GM19193 (cell line): Measurements from ENCODE around the gene KLHL13.

Experiments
- POLR2A ChIP-seq: IDR thresholded peaks from 4 replicates; pipeline ENCODE4 v1.6.1; 2011; ENCODE audit not compliant: insufficient read depth, insufficient read length; ENCODE audit errors: extremely low read depth

The KLHL13 gene

DNA sequence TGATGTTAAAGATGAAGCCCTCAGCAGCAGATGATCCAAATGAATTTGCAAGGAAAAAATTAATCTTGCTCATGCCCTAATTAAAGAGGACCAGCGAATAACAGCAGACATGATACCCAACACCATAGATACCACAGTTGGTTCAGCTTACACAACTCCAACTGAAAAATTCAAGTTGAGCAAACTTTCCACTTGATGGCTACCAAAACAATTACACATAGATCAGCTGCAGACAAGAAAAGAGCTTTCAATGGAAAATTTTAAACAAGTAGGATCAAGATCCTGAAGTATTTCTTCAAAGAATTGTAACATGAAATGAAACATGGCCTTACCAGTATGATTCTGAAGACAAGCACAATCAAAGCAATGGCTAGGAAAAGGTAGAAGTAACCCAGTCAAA lies 90.0 kb downstream of the KLHL13 start:
- TF ChIP-seq POLR2A: no peak

DNA sequence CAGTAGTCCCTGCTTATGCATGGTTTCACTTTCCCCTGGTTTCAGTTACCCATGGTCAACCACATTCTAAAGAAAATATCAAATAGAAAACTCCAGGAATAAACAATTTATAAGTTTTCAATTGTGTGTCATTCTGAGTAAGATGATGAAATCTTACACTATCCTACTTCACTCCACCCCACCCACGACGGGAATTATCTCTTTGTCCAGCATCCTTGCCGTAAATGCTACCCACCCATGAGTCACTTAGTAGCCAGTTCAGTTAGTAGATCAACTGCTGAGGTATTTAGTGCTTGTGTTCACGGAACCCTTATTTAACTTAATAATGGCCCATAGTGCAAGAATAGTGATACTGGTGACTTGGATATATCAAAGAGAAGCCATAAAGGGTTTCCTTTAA lies 91.4 kb downstream of the KLHL13 start:
- no peak for TF ChIP-seq POLR2A

DNA sequence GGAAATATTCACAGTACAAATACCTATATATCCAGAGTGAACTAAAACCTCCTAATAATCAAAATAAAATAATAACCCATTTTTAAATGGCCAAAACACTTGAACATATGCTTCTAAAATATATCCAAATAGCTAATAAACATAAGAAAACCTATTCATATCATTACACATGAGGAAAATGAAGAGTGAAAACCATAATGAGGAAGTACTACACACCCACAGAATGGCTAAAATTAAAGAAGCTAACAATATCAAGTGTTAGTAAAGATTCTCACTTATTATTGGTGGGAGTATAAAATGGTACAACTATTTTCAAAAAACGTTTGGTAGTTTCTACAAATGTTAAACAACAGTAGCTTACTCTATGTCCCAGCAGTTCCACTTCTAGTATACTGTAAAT lies 92.1 kb downstream of the KLHL13 start:
- TF ChIP-seq POLR2A: no peak

DNA sequence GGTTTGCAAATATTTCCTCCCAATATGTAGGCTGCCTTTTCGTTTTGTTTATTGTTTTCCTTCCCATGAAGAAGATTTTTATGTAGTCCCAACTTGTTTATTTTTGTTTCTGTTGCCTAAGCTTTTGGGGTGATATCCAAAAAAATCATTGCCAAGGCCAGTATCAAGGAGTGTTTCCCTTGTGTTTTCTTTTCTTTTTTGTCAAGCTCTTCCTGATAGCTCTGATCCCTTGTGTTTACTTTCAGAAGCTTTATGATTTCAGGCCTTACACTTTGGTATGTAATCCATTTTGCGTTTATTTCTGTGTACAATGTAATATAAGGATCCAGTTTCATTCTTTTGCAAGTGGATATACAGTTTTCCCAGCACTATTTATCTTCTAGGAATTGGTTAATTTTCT lies 93.9 kb downstream of the KLHL13 start:
- no peak for TF ChIP-seq POLR2A

DNA sequence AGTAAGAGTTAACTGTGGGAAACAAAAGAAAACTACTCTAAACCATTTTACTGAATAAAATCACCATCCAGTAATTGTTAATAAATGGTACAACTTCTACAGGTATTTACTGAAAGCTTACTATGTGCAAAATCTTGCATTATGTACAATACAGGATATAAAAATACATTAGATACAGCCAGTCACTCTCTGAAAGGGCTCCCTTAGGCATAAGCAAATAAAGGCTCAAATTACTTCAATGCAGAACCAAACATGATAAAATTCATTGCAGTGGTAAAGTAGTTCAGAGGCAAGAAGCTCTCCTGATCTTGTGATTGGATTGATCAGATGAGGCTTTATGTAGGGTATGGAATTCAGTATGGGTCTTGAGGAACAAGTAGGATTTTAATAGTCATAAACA lies 100.2 kb downstream of the KLHL13 start:
- no peak for TF ChIP-seq POLR2A

DNA sequence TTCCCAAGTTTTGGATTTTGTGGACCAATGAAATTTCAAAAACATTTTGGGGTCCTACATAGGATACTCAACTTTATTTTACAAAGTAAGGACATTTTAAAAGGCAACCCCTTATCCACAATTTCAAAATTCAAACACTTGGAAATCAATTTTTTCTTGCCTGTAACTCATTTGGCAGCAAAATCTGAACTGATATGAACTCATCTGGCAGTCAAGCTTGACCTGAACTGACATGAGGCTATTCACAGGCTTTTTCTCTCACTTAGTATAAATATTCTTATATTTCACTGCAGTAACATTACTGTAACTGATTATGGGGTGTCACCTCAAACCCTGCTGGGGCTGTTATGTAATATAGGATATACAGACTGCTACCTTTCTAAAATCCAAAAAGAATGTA lies 116.1 kb downstream of the KLHL13 start:
- TF ChIP-seq POLR2A: no peak

DNA sequence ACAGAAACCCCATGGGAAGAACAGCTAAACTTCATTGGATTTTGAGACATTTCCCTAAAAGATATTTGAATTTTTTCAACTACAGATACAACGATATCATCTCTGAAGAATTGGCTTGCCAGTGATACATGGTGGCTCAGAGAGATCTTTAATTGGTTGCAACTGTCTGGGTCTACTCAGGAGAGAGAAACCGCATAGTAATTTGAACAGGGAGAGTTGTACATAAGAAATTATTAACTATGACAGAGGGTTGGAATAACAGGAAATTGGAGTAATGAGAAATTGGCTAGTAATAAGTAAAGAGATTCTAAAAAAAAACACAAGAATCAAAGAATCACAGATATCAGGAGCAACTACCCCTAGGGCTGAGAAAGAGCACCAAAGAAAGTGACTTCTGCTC lies 118.4 kb downstream of the KLHL13 start:
- no peak for TF ChIP-seq POLR2A

DNA sequence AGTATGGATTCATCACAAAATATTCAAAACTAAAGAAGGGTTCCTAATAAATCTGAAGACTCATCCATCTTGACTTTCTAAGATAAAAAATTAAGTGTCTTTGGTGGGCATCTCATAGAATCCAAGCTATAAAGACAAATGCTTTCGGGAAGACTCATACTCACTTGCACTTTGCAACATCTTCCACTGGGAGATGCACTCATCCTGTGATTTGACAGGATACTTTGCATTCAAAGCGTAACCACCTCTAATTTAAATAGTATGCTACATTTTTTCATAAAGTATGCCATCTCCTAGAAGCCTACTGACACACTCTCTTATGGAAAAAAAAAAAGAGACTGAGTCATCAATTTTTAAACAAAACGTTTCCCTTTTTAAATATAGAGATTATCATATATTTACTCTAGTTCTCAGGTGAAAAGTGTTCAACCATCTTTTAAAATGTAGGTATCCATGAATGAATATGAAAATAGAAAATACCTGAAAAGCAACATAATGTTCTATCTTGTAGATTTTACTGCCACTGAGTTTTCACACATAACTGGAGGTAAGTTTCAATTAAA lies 119.6 kb downstream of the KLHL13 start:
- TF ChIP-seq POLR2A: no peak

DNA sequence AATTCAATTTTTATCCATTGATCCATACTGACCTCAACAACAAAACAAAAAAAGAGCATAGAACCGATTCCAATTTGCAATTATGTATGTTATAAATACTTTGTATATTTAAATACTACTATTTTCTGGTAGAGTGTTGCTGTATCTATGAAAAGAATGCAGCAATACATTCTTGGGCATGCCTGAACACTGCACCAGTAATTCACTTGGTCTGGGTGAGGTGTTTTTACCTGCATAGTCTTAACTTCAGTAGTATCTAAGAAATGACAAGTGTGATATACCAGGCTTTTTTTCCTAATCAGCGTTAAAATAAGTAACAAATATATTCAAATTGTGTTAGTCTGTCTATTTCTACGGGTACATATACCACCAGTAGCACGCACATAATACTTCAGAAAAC lies 120.2 kb downstream of the KLHL13 start:
- no peak for TF ChIP-seq POLR2A

DNA sequence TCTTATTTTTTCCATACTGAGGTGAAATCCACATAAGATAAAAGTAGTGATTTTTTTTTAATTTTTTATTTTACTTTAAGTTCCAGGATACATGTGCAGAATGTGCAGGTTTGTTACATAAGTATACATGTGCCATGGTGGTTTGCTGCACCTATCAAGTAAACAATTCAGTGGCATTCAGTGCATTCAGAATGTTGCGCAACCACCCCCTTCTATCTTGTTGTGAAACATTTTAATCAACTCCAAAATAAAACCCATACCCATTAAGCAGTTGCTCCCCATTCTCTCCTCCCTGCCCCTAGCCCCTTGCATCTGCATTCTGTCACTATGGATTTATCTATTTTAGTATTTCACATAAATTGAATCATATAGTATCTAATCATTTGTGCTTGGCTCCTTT lies 121.2 kb downstream of the KLHL13 start:
- no peak for TF ChIP-seq POLR2A

DNA sequence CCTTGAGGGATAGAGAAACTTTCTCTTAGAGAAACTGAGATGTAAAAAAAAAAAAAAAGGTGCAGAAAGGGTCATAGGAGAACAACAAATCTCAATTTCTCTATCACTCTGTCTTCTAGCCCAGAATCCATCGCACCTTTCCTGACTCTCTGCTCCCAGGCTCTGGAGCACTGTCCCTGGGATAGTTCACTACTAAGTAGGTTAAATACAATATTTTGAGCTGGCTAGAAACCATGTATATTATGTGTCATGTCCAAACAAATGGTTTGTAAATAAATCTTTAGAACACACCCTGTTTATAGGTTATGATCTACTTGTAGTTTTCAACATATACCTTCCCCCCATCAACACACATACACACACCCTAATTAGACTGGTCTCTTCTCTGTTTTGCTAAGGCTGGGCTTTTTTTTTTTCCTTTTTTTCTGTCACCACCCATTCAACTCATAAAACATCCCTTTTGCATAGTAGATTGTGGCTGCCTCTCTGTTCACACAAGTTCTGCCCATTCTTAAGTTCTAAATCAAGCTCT lies 124.4 kb downstream of the KLHL13 start:
- TF ChIP-seq POLR2A: no peak

DNA sequence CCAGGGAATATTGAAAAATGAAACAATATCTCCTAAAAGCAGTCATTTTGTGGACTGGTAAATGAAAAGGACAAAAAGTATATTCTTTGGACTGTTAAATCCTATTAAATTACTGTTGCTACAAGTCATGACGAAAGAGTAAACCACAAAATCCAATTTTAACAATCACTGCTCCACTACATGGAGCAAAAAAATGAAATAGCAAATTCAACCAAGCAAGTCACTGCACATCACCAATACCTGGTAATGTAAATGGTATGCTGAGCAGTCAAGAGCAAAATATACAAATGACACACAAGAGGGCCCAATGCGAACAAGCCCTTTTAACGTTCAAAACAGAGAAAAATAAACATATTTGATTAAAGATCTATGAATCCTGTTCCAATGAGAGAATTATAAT lies 126.2 kb downstream of the KLHL13 start:
- TF ChIP-seq POLR2A: no peak

DNA sequence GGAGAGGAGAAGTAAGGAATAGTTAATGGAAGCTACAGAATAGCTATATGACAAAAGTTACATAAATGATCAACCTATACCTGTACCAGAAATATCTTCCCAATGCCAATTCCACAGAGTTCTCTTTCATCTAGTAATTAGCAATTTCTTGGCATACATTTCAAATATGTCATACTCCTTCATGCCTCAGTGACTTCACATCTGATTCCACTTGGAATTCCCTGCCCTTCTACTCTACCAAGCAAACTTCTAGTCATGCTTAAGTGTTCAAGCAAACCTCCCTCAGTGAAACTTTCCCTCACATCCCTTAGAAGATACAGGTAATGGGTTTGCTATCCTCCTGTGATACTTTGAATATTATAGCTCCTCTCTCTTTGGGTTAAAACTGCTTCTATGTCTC lies 127.1 kb downstream of the KLHL13 start:
- no peak for TF ChIP-seq POLR2A

DNA sequence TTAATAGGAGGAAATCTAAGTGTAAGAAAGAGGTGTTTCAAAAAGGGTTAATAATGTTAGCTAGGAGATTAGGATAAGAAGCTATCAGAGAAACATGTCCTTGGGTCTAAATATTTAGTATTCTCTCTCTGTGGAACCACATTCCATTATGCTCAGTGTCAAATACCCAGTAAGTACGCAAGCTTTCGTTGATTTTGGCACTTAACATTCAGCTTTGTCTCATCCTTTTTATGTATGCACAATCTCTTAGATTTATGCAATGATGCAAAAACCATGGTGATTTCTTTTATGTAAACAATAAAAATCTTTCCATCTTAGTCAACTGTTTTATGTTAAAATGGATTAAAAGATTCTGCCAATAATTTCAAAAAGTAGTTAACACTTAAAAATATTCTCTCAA lies 129.2 kb downstream of the KLHL13 start:
- TF ChIP-seq POLR2A: no peak

DNA sequence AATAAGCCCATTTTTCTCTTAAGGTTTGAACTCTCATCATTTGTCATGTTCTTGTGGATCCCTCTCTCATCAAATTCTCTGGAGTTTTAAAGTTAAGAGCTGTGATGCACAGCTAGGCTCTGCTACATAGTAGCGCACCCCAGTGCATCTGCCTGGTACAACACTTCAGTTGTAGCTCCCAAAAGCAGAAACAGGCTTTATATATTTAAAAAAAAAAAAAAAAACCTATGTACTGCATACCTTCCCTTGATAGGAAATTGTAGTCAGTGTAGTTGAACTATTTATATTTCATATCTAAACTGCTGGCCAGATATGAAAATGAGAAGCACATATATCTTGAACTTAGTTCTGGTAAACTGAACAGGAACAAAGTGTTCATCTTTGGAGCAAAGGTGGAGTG lies 131.4 kb downstream of the KLHL13 start:
- TF ChIP-seq POLR2A: no peak

DNA sequence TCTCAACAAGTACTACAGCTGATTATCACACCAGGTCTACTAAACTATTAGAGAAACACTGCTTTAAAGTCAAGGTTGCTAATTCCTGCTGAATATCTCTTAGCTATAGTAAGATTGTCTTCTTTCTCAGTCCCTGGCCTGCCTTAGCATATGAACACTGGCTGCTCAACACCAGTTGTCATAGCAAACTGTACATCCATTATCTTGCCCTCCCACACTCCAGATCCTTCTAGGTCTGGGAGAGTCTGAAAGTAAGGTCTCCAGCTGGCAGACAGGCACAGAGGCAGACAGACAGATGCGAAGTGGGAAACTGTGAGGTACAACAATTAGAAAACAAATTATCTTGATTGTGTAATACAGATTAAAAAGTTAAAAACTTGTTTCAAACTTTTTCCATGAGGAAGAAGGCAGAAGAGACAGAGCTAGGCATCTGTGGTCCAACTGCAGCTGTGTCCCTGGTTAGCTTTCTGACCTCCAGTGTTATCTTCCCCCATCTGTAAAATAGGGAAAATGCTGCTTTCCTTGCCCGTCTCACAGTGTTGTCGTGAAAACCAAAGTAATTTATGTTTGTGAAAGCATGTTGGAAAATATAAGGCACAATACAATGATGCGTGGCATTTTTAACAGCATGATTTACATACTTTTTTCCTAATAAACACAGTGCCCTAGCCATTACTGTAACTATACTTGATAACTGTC lies 133.8 kb downstream of the KLHL13 start:
- no peak for TF ChIP-seq POLR2A

DNA sequence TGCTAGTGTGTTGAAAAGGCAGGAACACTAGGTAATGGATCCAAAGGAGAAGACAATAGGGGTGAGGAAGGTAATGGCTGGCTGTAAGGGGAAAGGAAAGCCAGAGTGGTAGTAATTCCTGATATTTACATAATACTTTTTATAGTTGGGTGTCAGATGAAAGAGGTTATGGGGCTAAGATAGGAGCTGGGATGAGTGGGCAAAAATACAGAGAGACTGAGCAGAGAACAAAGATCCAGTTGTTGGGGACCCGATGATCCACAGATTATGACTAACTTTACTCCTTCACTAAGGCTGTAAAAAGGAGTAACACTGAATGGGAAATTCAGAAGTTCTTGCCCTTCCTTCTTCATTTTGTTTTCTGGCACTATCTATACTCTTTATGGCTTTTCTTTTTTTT lies 138.2 kb downstream of the KLHL13 start:
- TF ChIP-seq POLR2A: no peak

DNA sequence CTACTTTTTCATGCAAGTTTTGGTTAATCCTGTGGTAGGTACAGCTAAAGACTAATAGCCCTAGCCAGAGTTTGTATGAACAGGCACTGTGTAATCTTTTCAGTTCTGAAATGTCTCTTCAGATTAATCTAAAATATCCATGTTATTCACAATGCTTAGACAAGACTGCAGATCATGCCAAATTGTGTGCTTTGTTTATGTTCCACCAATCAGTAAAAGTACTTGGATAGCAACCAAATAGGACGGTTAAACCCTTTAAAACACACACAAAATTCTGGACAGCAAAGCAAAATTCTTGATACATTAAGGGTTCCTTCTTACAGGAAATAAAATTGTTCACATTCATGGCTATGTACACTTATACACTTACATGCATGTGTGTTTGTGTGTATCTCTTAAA lies 139.1 kb downstream of the KLHL13 start:
- TF ChIP-seq POLR2A: no peak
